Astrocyte (in vitro differentiated cells and primary cell): ENCODE measurements around the gene TENT5C.

Experiments
- CTCF ChIP-seq: IDR thresholded peaks from 2 replicates; pipeline ENCODE4 v1.5.1; 2011; ENCODE audit warnings: low read depth, mild to moderate bottlenecking, inconsistent platforms, low read length, moderate library complexity; ENCODE audit not compliant: insufficient read depth
- EZH2 ChIP-seq: IDR thresholded peaks from 2 replicates; pipeline ENCODE4 v1.6.1; 2012; ENCODE audit warnings: mild to moderate bottlenecking, low read length, inconsistent platforms; ENCODE audit not compliant: insufficient read depth

DNA sequence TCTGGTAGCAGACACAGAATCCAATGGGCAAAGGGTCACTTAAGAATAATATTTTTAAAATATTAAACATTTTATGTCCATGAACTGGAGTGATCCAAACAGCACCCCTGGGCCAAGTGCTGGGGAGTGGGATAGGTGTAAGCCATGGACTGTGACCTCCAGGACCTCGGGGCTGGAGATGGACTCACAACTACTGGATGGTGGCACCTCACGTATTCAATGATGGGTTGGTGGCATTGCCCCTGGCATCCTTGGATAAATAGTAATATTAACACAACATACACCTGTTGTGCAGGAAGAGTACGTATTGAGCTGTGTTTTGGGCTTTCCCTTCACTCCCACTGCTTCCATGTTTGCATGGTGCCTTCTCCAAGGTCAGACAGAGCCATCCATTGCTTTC lies 39.3 kb upstream of the TENT5C start:
- no peak for TF ChIP-seq CTCF
- TF ChIP-seq EZH2, result no peak
